ENCODE data around the gene MS4A6E.
A peak's percentile ranks its signal among the peaks of the same experiment; 100 is the strongest.

MS4A6E gene

GRCh38 chr11:60371386-60371785 is 44.3 kb downstream of the MS4A6E start:
- no peak for DNase-seq (ENCODE audit: extremely low read depth, insufficient read length)
- no peak for TF ChIP-seq CTCF (IDR thresholded peaks at IDR 0.05; ENCODE audit: insufficient read depth, low read length, poor library complexity, severe bottlenecking)
- H3K27me3 ChIP-seq (replicated peaks; ENCODE audit: control insufficient read depth, insufficient read depth, low read length): no peaks in the 10 kb centered on the region
- H3K4me3 ChIP-seq (replicated peaks; ENCODE audit: low read depth, low read length): no peak overlapping the region
- no peaks in the 10 kb centered on the region for H3K36me3 ChIP-seq (ENCODE audit: control insufficient read depth, insufficient read depth, low read length)

DNA sequence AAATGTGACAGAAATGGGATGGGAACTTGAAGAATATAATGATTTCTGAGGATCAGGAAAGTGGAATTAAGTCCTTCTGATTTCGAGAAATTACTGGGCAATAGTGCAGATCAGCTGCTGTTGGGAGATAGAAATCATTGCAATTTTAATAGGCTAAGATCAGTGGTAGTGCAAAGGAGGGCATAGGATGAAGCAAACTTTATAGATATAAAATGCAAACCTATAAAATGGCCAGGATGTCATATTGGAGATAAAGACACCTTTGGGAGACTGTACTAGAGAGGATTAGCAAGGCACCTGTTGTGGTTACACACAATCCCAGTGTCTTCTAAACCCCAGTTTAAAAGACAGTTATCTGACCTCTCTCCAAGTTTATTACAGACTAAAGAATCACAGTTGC is 44.8 kb downstream of the MS4A6E start:
- Histone ChIP-seq H3K36me3 (ENCODE audit: control insufficient read depth, insufficient read depth, low read length) (no peaks in the 10 kb centered on the region), H3K4me3 (replicated peaks; ENCODE audit: low read depth, low read length) (no peak overlapping the region), H3K27me3 (replicated peaks; ENCODE audit: control insufficient read depth, insufficient read depth, low read length) (no peaks in the 10 kb centered on the region)
- TF ChIP-seq CTCF (IDR thresholded peaks at IDR 0.05; ENCODE audit: insufficient read depth, low read length, poor library complexity, severe bottlenecking): no peak
- no peak for DNase-seq (ENCODE audit: extremely low read depth, insufficient read length)

DNA sequence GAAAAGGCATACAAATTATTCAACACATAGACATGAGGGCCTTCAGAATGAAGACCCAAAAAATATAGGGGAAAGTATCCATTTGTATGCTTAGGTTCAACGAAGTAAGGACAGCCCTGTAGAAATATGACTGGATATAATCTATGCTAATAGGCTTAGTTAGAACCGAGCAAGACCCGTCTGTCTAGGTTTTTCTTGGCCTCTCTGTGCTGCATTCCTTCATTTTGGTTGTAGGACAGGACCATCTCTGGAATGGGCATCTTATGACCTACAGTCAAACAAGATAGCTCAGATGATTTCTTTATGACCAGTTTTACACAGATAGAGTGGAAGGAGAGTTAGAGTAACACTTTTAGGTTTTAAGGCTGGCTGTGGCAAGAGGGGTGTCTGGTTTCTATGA is 45.7 kb downstream of the MS4A6E start:
- Histone ChIP-seq H3K4me3 (replicated peaks; ENCODE audit: low read depth, low read length) (no peak overlapping the region), H3K27me3 (replicated peaks; ENCODE audit: control insufficient read depth, insufficient read depth, low read length) (no peaks in the 10 kb centered on the region), H3K36me3 (ENCODE audit: control insufficient read depth, insufficient read depth, low read length) (no peaks in the 10 kb centered on the region)
- no peak for DNase-seq (ENCODE audit: extremely low read depth, insufficient read length)
- TF ChIP-seq CTCF (IDR thresholded peaks at IDR 0.05; ENCODE audit: insufficient read depth, low read length, poor library complexity, severe bottlenecking): no peak

DNA sequence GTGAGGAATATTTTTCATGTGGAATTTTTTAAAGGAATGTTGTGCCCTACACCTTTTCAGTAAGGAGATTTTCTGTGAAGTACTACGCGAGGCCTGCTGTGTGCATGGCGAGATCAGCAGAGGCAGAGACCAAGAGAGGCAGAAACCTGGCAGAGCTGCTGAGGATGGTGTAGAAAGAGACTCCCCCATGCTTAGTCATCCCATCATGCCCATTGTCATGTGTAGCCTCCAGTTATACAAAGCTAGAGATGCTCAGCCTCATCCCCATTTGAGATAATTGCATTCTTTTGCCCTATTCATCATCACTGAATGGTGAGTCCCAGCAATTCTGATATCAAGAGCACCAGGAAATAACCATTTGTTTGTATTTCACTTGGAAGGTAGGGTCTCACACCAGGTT is 48.3 kb downstream of the MS4A6E start:
- no peaks in the 10 kb centered on the region for H3K27me3 ChIP-seq (replicated peaks; ENCODE audit: control insufficient read depth, insufficient read depth, low read length)
- DNase-seq (ENCODE audit: extremely low read depth, insufficient read length): no peak
- H3K4me3 ChIP-seq (replicated peaks; ENCODE audit: low read depth, low read length): no peak overlapping the region
- H3K36me3 ChIP-seq (ENCODE audit: control insufficient read depth, insufficient read depth, low read length): no peaks in the 10 kb centered on the region
- TF ChIP-seq CTCF (IDR thresholded peaks at IDR 0.05; ENCODE audit: insufficient read depth, low read length, poor library complexity, severe bottlenecking): no peak

GRCh38 chr11:60376601-60377000 is 49.5 kb downstream of the MS4A6E start:
- Histone ChIP-seq H3K36me3 (ENCODE audit: control insufficient read depth, insufficient read depth, low read length) (no peaks in the 10 kb centered on the region), H3K4me3 (replicated peaks; ENCODE audit: low read depth, low read length) (no peak overlapping the region), H3K27me3 (replicated peaks; ENCODE audit: control insufficient read depth, insufficient read depth, low read length) (no peaks in the 10 kb centered on the region)
- TF ChIP-seq CTCF (IDR thresholded peaks at IDR 0.05; ENCODE audit: insufficient read depth, low read length, poor library complexity, severe bottlenecking): no peak
- DNase-seq (ENCODE audit: extremely low read depth, insufficient read length): no peak

DNA sequence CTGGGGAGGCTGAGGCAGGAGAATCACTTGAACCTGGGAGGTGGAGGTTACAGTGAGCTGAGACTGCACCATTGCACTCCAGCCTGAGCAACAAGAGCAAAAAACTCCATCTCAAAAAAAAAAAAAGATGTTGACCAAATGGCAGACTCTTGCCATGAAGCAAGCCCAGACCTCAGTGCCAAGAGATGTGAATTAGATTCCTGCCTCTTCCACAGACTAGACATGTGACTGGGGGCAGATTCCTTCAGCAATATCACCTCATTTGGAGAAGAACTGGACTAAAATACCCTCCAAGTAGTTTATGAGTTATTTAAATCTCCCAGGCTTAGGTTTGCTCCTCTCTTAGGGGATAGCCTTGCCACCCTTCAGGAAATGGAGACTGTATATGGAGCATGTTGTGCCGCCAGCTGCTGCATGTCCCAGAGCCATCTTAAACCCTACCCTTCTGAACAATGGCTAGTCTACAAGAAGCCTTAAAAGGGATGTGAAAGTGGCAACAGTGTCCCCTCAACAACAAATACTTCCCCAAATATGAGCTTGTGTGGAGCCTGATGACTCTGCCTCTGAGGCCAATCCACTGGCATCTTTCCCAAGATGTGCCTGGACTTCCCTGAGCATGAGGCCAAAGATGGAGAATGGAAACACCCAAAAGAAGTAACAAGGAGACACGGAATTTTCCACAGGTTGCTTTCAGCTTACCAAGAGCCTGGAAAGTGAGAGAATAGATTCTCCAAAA is 50.5 kb downstream of the MS4A6E start:
- Histone ChIP-seq H3K27me3 (replicated peaks; ENCODE audit: control insufficient read depth, insufficient read depth, low read length) (no peaks in the 10 kb centered on the region), H3K36me3 (ENCODE audit: control insufficient read depth, insufficient read depth, low read length) (no peaks in the 10 kb centered on the region), H3K4me3 (replicated peaks; ENCODE audit: low read depth, low read length) (no peak overlapping the region)
- peak; percentile 47 for DNase-seq (ENCODE audit: extremely low read depth, insufficient read length)
- TF ChIP-seq CTCF (IDR thresholded peaks at IDR 0.05; ENCODE audit: insufficient read depth, low read length, poor library complexity, severe bottlenecking): no peak

Data from GM06990 (cell line).